Measurements from ENCODE around the gene CTLA4.

CTLA4 gene

GRCh38 chr2:203820969-203821368 lies 46.6 kb upstream of the CTLA4 start:
- Histone ChIP-seq H3K4me2 (ENCODE audit: low read length) (peak overlapping the region; percentile 28), H3K27me3 (ENCODE audit: low read depth, low read length) (peaks cover 92% of the 10 kb centered on the region), H3K4me1 (ENCODE audit: low read length) (peaks cover 24% of the 10 kb centered on the region), H3K79me2 (ENCODE audit: low read length) (no peaks in the 10 kb centered on the region), H4K20me1 (ENCODE audit: insufficient read depth, low read length) (0 out of 2 replicates have a peak, but pooled peaks cover 2% of the 10 kb centered on the region), H3K9me3 (ENCODE audit: insufficient read depth, low read length) (no peaks in the 10 kb centered on the region), H3K27ac (ENCODE audit: low read length) (no peak overlapping the region), H3K4me3 (ENCODE audit: low read length) (0 out of 2 replicates have a peak overlapping the region, but pooled peaks have one; percentile 10), H3K9ac (ENCODE audit: low read length) (no peak overlapping the region), H3K36me3 (replicated peaks; ENCODE audit: low read depth, low read length) (no peaks in the 10 kb centered on the region), H2AFZ (ENCODE audit: low read depth, low read length) (no peak overlapping the region)
- TF ChIP-seq EZH2phosphoT487 (IDR thresholded peaks at IDR 0.05; ENCODE audit: low read depth) (peak; percentile 73; the same call in 1 of the 2 replicates), CTCF (IDR thresholded peaks at IDR 0.05; ENCODE audit: low read depth, low read length) (no peak)

GRCh38 chr2:203822240-203822639 lies 45.3 kb upstream of the CTLA4 start:
- Histone ChIP-seq H3K79me2 (ENCODE audit: low read length) (no peaks in the 10 kb centered on the region), H3K36me3 (replicated peaks; ENCODE audit: low read depth, low read length) (no peaks in the 10 kb centered on the region), H3K27me3 (ENCODE audit: low read depth, low read length) (peaks cover 92% of the 10 kb centered on the region), H3K27ac (ENCODE audit: low read length) (no peak overlapping the region), H3K4me3 (ENCODE audit: low read length) (no peak overlapping the region), H2AFZ (ENCODE audit: low read depth, low read length) (no peak overlapping the region), H3K4me1 (ENCODE audit: low read length) (peaks cover 19% of the 10 kb centered on the region), H3K9ac (ENCODE audit: low read length) (no peak overlapping the region), H3K4me2 (ENCODE audit: low read length) (no peak overlapping the region), H4K20me1 (ENCODE audit: insufficient read depth, low read length) (0 out of 2 replicates have a peak, but pooled peaks cover 2% of the 10 kb centered on the region), H3K9me3 (ENCODE audit: insufficient read depth, low read length) (no peaks in the 10 kb centered on the region)
- TF ChIP-seq EZH2phosphoT487 (IDR thresholded peaks at IDR 0.05; ENCODE audit: low read depth) (no peak), CTCF (IDR thresholded peaks at IDR 0.05; ENCODE audit: low read depth, low read length) (no peak)

- H3K36me3 ChIP-seq (replicated peaks; ENCODE audit: low read depth, low read length), result no peaks in the 10 kb centered on the region
- H3K27me3 ChIP-seq (ENCODE audit: low read depth, low read length), result peaks cover 85% of the 10 kb centered on the region
- H3K9ac ChIP-seq (ENCODE audit: low read length), result no peak overlapping the region
- no peak overlapping the region for H2AFZ ChIP-seq (ENCODE audit: low read depth, low read length)
- no peaks in the 10 kb centered on the region for H3K79me2 ChIP-seq (ENCODE audit: low read length)
- H3K9me3 ChIP-seq (ENCODE audit: insufficient read depth, low read length), result no peaks in the 10 kb centered on the region
- TF ChIP-seq CTCF (IDR thresholded peaks at IDR 0.05; ENCODE audit: low read depth, low read length) (no peak), EZH2phosphoT487 (IDR thresholded peaks at IDR 0.05; ENCODE audit: low read depth) (no peak)
- peaks cover 19% of the 10 kb centered on the region for H3K4me1 ChIP-seq (ENCODE audit: low read length)
- H4K20me1 ChIP-seq (ENCODE audit: insufficient read depth, low read length), result 0 out of 2 replicates have a peak, but pooled peaks cover 2% of the 10 kb centered on the region
- H3K27ac ChIP-seq (ENCODE audit: low read length), result no peak overlapping the region
- H3K4me3 ChIP-seq (ENCODE audit: low read length), result no peak overlapping the region
- no peak overlapping the region for H3K4me2 ChIP-seq (ENCODE audit: low read length)
Measured at GRCh38 chr2:203823173-203823572, 44.4 kb upstream of the CTLA4 start.

GRCh38 chr2:203824057-203824456 lies 43.5 kb upstream of the CTLA4 start:
- no peak overlapping the region for H3K4me2 ChIP-seq (ENCODE audit: low read length)
- H3K4me3 ChIP-seq (ENCODE audit: low read length), result no peak overlapping the region
- no peak overlapping the region for H3K27ac ChIP-seq (ENCODE audit: low read length)
- no peaks in the 10 kb centered on the region for H3K79me2 ChIP-seq (ENCODE audit: low read length)
- no peak overlapping the region for H3K9ac ChIP-seq (ENCODE audit: low read length)
- H3K27me3 ChIP-seq (ENCODE audit: low read depth, low read length), result peaks cover 79% of the 10 kb centered on the region
- no peaks in the 10 kb centered on the region for H3K36me3 ChIP-seq (replicated peaks; ENCODE audit: low read depth, low read length)
- 0 out of 2 replicates have a peak, but pooled peaks cover 2% of the 10 kb centered on the region for H4K20me1 ChIP-seq (ENCODE audit: insufficient read depth, low read length)
- peaks cover 19% of the 10 kb centered on the region for H3K4me1 ChIP-seq (ENCODE audit: low read length)
- H3K9me3 ChIP-seq (ENCODE audit: insufficient read depth, low read length), result no peaks in the 10 kb centered on the region
- no peak overlapping the region for H2AFZ ChIP-seq (ENCODE audit: low read depth, low read length)
- TF ChIP-seq EZH2phosphoT487 (IDR thresholded peaks at IDR 0.05; ENCODE audit: low read depth), result no peak
